Epithelial cell of esophagus (primary cell): ENCODE data around the gene PIF1.
"Not testable (repeated sequence)": the region's sequence is repeated elsewhere in the genome, so short reads cannot be mapped to it uniquely, and the experiment has no call there.

Experiments
- DNase-seq: peaks from one replicate; pipeline ENCODE4 v3.0.0; 2010; ENCODE audit warnings: low read depth
- H3K4me3 ChIP-seq: 2 replicates; pipeline ENCODE4 v1.5.1; 2011; ENCODE audit warnings: mild to moderate bottlenecking, low read length, control low read depth
- TF ChIP-seq, protein P1 (sequence below): IDR thresholded peaks from 2 replicates; pipeline ENCODE4 v1.5.1; 2011; ENCODE audit warnings: low read depth, mild to moderate bottlenecking, low read length, control low read depth, inconsistent platforms; ENCODE audit not compliant: insufficient read depth; ENCODE audit errors: missing control alignments

The PIF1 gene

GRCh38 chr15:64833690-64834089 is 8.2 kb upstream of the PIF1 start:
- H3K4me3 ChIP-seq = no peak overlapping the region
- DNase-seq = no peak
- TF ChIP-seq, protein P1, sequence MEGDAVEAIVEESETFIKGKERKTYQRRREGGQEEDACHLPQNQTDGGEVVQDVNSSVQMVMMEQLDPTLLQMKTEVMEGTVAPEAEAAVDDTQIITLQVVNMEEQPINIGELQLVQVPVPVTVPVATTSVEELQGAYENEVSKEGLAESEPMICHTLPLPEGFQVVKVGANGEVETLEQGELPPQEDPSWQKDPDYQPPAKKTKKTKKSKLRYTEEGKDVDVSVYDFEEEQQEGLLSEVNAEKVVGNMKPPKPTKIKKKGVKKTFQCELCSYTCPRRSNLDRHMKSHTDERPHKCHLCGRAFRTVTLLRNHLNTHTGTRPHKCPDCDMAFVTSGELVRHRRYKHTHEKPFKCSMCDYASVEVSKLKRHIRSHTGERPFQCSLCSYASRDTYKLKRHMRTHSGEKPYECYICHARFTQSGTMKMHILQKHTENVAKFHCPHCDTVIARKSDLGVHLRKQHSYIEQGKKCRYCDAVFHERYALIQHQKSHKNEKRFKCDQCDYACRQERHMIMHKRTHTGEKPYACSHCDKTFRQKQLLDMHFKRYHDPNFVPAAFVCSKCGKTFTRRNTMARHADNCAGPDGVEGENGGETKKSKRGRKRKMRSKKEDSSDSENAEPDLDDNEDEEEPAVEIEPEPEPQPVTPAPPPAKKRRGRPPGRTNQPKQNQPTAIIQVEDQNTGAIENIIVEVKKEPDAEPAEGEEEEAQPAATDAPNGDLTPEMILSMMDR = no peak

DNA sequence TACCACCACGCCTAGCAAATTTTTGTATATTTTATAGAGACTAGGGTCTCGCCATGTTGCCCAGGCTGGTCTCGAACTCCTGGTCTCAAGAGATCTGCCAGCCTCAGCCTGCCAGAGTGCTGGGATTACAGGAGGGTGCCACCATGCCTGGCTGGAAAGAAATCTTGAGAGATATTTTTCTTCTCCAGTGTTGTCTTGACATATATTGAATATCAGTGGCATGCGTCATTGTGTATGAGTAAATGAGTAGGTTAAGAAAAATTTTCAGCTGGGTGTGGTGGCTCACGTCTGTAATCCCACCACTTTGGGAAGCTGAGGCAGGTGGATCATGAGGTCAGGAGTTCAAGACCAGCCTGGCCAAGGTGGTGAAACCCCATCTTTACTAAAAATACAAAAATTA is 3.5 kb upstream of the PIF1 start:
- peak; percentile 67 for DNase-seq
- TF ChIP-seq, protein P1 = no peak
- no peak overlapping the region for H3K4me3 ChIP-seq

DNA sequence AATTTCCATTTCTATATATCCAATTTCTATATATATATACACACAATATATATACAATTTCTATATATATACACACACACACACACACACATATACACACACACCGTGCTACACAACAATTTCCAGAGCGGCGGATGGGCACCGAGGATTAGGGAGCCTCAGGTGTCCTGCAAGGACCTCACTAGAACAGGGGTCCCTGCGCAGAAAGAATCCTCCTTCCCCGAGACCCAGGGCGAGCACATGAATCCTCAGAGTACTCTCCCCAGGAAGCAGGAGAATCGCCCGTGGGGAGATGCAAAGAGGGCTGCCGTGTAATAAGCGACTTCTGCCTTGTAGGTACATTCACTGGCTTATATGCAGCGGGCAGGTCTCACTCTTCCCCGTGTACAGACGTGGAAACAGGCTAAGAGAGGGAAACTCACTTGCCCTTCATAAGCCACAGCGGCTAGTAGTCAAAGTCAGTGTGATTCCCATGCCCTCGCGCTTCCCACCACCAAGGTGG is 467 bp downstream of the PIF1 start:
- TF ChIP-seq, protein P1 = no peak
- H3K4me3 ChIP-seq = peak overlapping the region; percentile 65
- peak; percentile 28 for DNase-seq

GRCh38 chr15:64816452-64816851 is 9.0 kb downstream of the PIF1 start:
- TF ChIP-seq, protein P1 = no peak
- no peak overlapping the region for H3K4me3 ChIP-seq
- no peak for DNase-seq

DNA sequence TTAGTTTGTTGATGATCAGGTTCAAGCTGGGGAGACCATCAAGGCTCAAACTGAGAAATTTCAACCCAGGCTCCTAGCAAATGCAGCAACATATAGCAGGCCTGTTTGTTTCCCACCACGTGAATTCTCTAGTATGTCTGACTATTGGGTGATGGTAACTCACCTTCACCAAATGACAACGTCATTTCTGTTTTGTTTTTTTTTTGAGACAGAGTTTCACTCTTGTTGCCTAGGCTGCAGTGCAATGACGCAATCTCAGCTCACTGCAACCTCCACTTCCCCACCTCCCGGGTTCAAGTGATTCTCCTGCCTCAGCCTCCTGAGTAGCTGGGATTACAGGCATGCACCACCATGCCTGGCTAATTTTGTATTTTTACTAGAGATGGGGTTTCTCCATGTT is 10.5 kb downstream of the PIF1 start:
- not testable (repeated sequence) for DNase-seq, H3K4me3 ChIP-seq

DNA sequence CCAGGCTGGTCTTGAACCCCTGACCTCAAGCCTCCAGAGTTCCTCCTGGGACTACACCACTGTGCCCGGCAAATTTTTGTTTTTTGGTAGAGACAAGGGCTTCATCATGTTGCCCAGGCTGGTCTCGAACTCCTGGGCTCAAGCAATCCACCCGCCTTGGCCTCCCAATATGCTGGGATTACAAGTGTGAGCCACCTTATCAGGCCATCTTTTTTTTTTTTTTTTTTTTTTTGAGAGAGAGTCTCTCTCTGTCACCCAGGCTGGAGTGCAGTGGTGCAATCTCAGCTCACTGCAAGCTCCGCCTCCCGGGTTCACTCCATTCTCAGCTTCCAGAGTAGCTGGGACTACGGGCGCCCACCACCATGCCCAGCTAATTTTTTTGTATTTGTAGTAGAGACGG is 11.2 kb downstream of the PIF1 start:
- DNase-seq, H3K4me3 ChIP-seq: not testable (repeated sequence)

- TF ChIP-seq, protein P1 = no peak
Observed at GRCh38 chr15:64813075-64813474, 12.4 kb downstream of the PIF1 start.

GRCh38 chr15:64810497-64811326 is 14.7 kb downstream of the PIF1 start:
- no peak overlapping the region for H3K4me3 ChIP-seq
- no peak for DNase-seq
- TF ChIP-seq, protein P1 = no peak

More at GRCh38 chr15:64813075-64813474, 12.4 kb downstream of the PIF1 start:
- no peak overlapping the region for H3K4me3 ChIP-seq
- DNase-seq = peak; percentile 10
